Activated CD8-positive, alpha-beta T cell treated with anti-CD3 and anti-CD28 coated beads for 36 hours (primary cell): Measurements from ENCODE around the gene SYCN. TPM values are rescaled to one million over a fixed set of nuclear protein-coding genes. Genes with fewer than 3 reads are reported as not detected.

Source experiments
- ATAC-seq: fragments of 200-7000 bp; cut with Tn5 transposase; one replicate; pipeline ENCODE4 v1.10.0; 2021; ENCODE audit warnings: mild to moderate bottlenecking, moderate library complexity
- CTCF ChIA-PET: fragments of 350-600 bp; sonication (Branson Sonifier 250); formaldehyde crosslinking; loops from one replicate; lab custom pipeline; 2021; ENCODE audit warnings: antibody characterized with exemption; lab: Charles Lee
- POLR2A ChIA-PET: fragments of 350-600 bp; sonication (Branson Sonifier 250); formaldehyde crosslinking; loops from one replicate; lab custom pipeline; 2021; ENCODE audit warnings: antibody characterized with exemption; lab: Charles Lee
- DNase-seq: peaks from one replicate; pipeline ENCODE4 v3.0.0-alpha.2; 2020
- H3K27ac Mint-ChIP-seq: one replicate; pipeline ENCODE4 v1.8.0; 2021; ENCODE audit warnings: mild to moderate bottlenecking, mixed read lengths
- H3K27me3 Mint-ChIP-seq: one replicate; pipeline ENCODE4 v1.8.0; 2021; ENCODE audit warnings: mixed read lengths
- H3K36me3 Mint-ChIP-seq: one replicate; pipeline ENCODE4 v1.8.0; 2021; ENCODE audit warnings: low read depth, mixed read lengths
- H3K4me1 Mint-ChIP-seq: one replicate; pipeline ENCODE4 v1.8.0; 2021; ENCODE audit warnings: low read depth, mixed read lengths
- H3K4me3 Mint-ChIP-seq: one replicate; pipeline ENCODE4 v1.8.0; 2021; ENCODE audit warnings: mild to moderate bottlenecking, moderate library complexity, mixed read lengths
- H3K9me3 Mint-ChIP-seq: one replicate; pipeline ENCODE4 v1.8.0; 2021; ENCODE audit warnings: mixed read lengths
- CTCF ChIP-seq: fragments of 200-600 bp; IDR thresholded peaks from one replicate; pipeline ENCODE4 v1.8.0; 2022; ENCODE audit warnings: antibody characterized with exemption, mild to moderate bottlenecking
- intact Hi-C: fragments of 100-400 bp; cut with micrococcal nuclease; formaldehyde crosslinking; loops from one replicate; pipeline ENCODE4 v1.10.0; 2022
- total RNA-seq, 2 experiments: library from RNA; stranded (reverse); gene quantifications; one replicate each; pipeline ENCODE4 v1.2.3, GENCODE V29; 2021

SYCN gene
- total RNA-seq, 2 experiments from 2014 or later = not detected

- H3K27ac Mint-ChIP-seq = no peak overlapping the region
- ChIA-PET POLR2A (no interaction called here), CTCF (no interaction called here)
- H3K27me3 Mint-ChIP-seq = no peaks in the 10 kb centered on the region
- no peaks in the 10 kb centered on the region for H3K9me3 Mint-ChIP-seq
- no peak overlapping the region for H3K4me3 Mint-ChIP-seq
- H3K36me3 Mint-ChIP-seq = no peaks in the 10 kb centered on the region
- TF ChIP-seq CTCF = no peak
- DNase-seq = no peak
- ATAC-seq = no peak
- intact Hi-C loops = no loop called here
- no peaks in the 10 kb centered on the region for H3K4me1 Mint-ChIP-seq
Measured at GRCh38 chr19:39179754-39180153, 24.3 kb downstream of the SYCN start.

GRCh38 chr19:39178296-39179006 lies 25.6 kb downstream of the SYCN start:
- POLR2A ChIA-PET = no interaction called here
- no peak for ATAC-seq
- Mint-ChIP-seq H3K27ac (no peak overlapping the region), H3K9me3 (no peaks in the 10 kb centered on the region), H3K27me3 (no peaks in the 10 kb centered on the region), H3K36me3 (no peaks in the 10 kb centered on the region), H3K4me3 (no peak overlapping the region), H3K4me1 (no peaks in the 10 kb centered on the region)
- CTCF ChIA-PET = no interaction called here
- DNase-seq = no peak
- intact Hi-C loops = no loop called here
- no peak for TF ChIP-seq CTCF

DNA sequence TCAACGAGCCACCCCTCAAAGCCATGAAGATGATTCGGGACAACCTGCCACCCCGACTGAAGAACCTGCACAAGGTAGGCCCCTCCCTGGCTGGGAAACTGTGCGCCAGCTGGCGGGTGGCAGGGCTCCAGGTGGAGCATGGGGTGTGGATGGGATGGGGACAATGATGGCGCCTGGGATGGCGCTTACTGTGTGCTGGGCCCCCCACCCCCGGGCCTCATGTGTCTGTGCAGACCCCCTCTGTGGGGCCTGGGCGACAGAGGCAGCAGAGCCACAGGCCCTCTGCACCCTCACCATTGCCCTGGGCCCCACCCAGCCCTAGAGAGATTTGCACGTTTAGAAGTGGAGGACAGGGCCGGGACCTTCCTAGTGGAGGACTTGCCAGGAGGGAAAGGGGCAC lies 26.3 kb downstream of the SYCN start:
- ATAC-seq (no peak), DNase-seq (no peak)
- Mint-ChIP-seq H3K27me3 (no peaks in the 10 kb centered on the region), H3K4me1 (no peaks in the 10 kb centered on the region), H3K4me3 (no peak overlapping the region), H3K9me3 (no peaks in the 10 kb centered on the region), H3K36me3 (peaks cover under 1% of the 10 kb centered on the region), H3K27ac (no peak overlapping the region)
- intact Hi-C loops = no loop called here
- no peak for TF ChIP-seq CTCF
- ChIA-PET CTCF (interaction anchor here (1.5 kb wide), 1 partner anchor 9 kb away, joined by 3 read pairs; no protein-coding TSS in a partner anchor), POLR2A (no interaction called here)

GRCh38 chr19:39177110-39177699 lies 26.9 kb downstream of the SYCN start:
- ChIA-PET POLR2A (interaction anchor here (0.6 kb wide), 1 partner anchor 392 kb away, joined by 3 read pairs; no protein-coding TSS in a partner anchor), CTCF (interaction anchor here (1.5 kb wide), 1 partner anchor 9 kb away, joined by 3 read pairs; no protein-coding TSS in a partner anchor)
- no peaks in the 10 kb centered on the region for H3K4me1 Mint-ChIP-seq
- DNase-seq (no peak), ATAC-seq (no peak)
- intact Hi-C loops = no loop called here
- no peak for TF ChIP-seq CTCF
- H3K27me3 Mint-ChIP-seq = no peaks in the 10 kb centered on the region
- no peak overlapping the region for H3K4me3 Mint-ChIP-seq
- no peak overlapping the region for H3K27ac Mint-ChIP-seq
- peaks cover 2% of the 10 kb centered on the region for H3K36me3 Mint-ChIP-seq
- H3K9me3 Mint-ChIP-seq = no peaks in the 10 kb centered on the region

- no peaks in the 10 kb centered on the region for H3K9me3 Mint-ChIP-seq
- no peaks in the 10 kb centered on the region for H3K4me1 Mint-ChIP-seq
- H3K27me3 Mint-ChIP-seq = no peaks in the 10 kb centered on the region
- H3K36me3 Mint-ChIP-seq = peaks cover 2% of the 10 kb centered on the region
- ATAC-seq (no peak), DNase-seq (no peak)
- POLR2A ChIA-PET = no interaction called here
- CTCF ChIA-PET = no interaction called here
- intact Hi-C loops = no loop called here
- no peak overlapping the region for H3K27ac Mint-ChIP-seq
- H3K4me3 Mint-ChIP-seq = no peak overlapping the region
- no peak for TF ChIP-seq CTCF
Measured at GRCh38 chr19:39175564-39175963, 28.5 kb downstream of the SYCN start.
